IMR-90 (cell line): ENCODE data around the gene RUNX2. TPM values are rescaled to one million over a fixed set of nuclear protein-coding genes. Genes with fewer than 3 reads are reported as not detected.

Source experiments
- ATAC-seq: fragments of 200-7000 bp; cut with Tn5 transposase; 2 replicates; pipeline ENCODE4 v1.9.1; 2020; ENCODE audit warnings: low read depth, mild to moderate bottlenecking, moderate library complexity
- BruUV-seq: library from RNA; stranded (reverse); fragments of 400-500 nt; replicated peaks from 2 replicates; lab custom pipeline; 2021; lab: Mats Ljungman, UMichigan
- CTCF ChIA-PET: fragments of 300-600 bp; formaldehyde crosslinking; extraction: SDS; loops from one replicate; lab custom pipeline; 2021; ENCODE audit warnings: antibody characterized with exemption; lab: Yijun Ruan, JAX
- POLR2A ChIA-PET: fragments of 300-600 bp; sonication (Branson Sonifier 250); formaldehyde crosslinking; loops from one replicate; lab custom pipeline; 2022; ENCODE audit warnings: antibody characterized with exemption; ENCODE audit not compliant: unreplicated experiment; lab: Charles Lee
- DNase-seq: peaks from one replicate; pipeline ENCODE4 v3.0.0; 2013
- H2AFZ ChIP-seq: replicated peaks from 2 replicates; pipeline ENCODE3; 2013; ENCODE audit warnings: low read length, mild to moderate bottlenecking; ENCODE audit not compliant: poor library complexity
- H2AK5ac ChIP-seq: 2 replicates; pipeline ENCODE4 v1.6.1; 2013; ENCODE audit warnings: low read depth, low read length, inconsistent platforms
- H2AK9ac ChIP-seq: replicated peaks from 2 replicates; pipeline ENCODE3; 2013; ENCODE audit warnings: mild to moderate bottlenecking, low read depth, low read length, moderate library complexity; ENCODE audit not compliant: poor library complexity
- H2BK120ac ChIP-seq: 2 replicates; pipeline ENCODE4 v1.6.1; 2013; ENCODE audit warnings: low read depth, low read length, inconsistent platforms
- H2BK15ac ChIP-seq: 3 replicates; pipeline ENCODE4 v1.6.1; 2013; ENCODE audit warnings: low read depth, low read length, inconsistent platforms
- H2BK20ac ChIP-seq: 2 replicates; pipeline ENCODE4 v1.6.1; 2013; ENCODE audit warnings: low read depth, mild to moderate bottlenecking, inconsistent platforms, low read length, moderate library complexity
- H2BK5ac ChIP-seq: 2 replicates; pipeline ENCODE4 v1.6.1; 2013; ENCODE audit warnings: mild to moderate bottlenecking, low read depth, low read length, inconsistent platforms; ENCODE audit not compliant: poor library complexity, severe bottlenecking
- H3K14ac ChIP-seq: replicated peaks from 2 replicates; pipeline ENCODE4 v1.6.1; 2013; ENCODE audit warnings: low read depth, low read length, inconsistent platforms
- H3K18ac ChIP-seq: 2 replicates; pipeline ENCODE4 v1.6.1; 2013; ENCODE audit warnings: low read depth, low read length, control low read depth
- H3K23ac ChIP-seq: 2 replicates; pipeline ENCODE4 v1.6.1; 2013; ENCODE audit warnings: low read depth, low read length, inconsistent platforms
- H3K27ac ChIP-seq: 2 replicates; pipeline ENCODE4 v1.5.1; 2013; ENCODE audit warnings: mild to moderate bottlenecking, control low read depth, low read length; ENCODE audit not compliant: insufficient read depth
- H3K27me3 ChIP-seq: 2 replicates; pipeline ENCODE4 v1.6.1; 2013; ENCODE audit warnings: low read length; ENCODE audit not compliant: control insufficient read depth, insufficient read depth
- H3K36me3 ChIP-seq: 2 replicates; pipeline ENCODE4 v1.6.1; 2013; ENCODE audit warnings: low read length, mixed read lengths; ENCODE audit not compliant: control insufficient read depth, insufficient read depth
- H3K4ac ChIP-seq: 2 replicates; pipeline ENCODE4 v1.6.1; 2013; ENCODE audit warnings: low read depth, low read length, inconsistent platforms
- H3K4me1 ChIP-seq: 2 replicates; pipeline ENCODE4 v1.6.1; 2013; ENCODE audit warnings: low read length, mixed read lengths; ENCODE audit not compliant: control insufficient read depth, insufficient read depth
- H3K4me2 ChIP-seq: 2 replicates; pipeline ENCODE4 v1.6.1; 2013; ENCODE audit warnings: low read depth, mild to moderate bottlenecking, control low read depth, low read length, moderate library complexity
- H3K4me3 ChIP-seq: 2 replicates; pipeline ENCODE4 v1.5.1; 2013; ENCODE audit warnings: low read depth, mild to moderate bottlenecking, control low read depth, low read length, moderate library complexity; ENCODE audit not compliant: insufficient read depth
- H3K56ac ChIP-seq: 2 replicates; pipeline ENCODE4 v1.6.1; 2013; ENCODE audit warnings: low read length, inconsistent platforms; ENCODE audit not compliant: insufficient read depth; ENCODE audit errors: extremely low read depth
- H3K79me1 ChIP-seq, 2 experiments: 2 replicates each; pipeline ENCODE4 v1.6.1; 2013; ENCODE audit warnings: low read length in 2 of 2, inconsistent platforms in 1 of 2, low read depth in 1 of 2
- H3K9ac ChIP-seq: 2 replicates; pipeline ENCODE4 v1.6.1; 2013; ENCODE audit warnings: low read depth, low read length, control low read depth
- H3K9me1 ChIP-seq: 2 replicates; pipeline ENCODE4 v1.6.1; 2013; ENCODE audit warnings: low read length, inconsistent platforms; ENCODE audit not compliant: insufficient read depth
- H3K9me3 ChIP-seq: 2 replicates; pipeline ENCODE4 v1.6.1; 2013; ENCODE audit warnings: low read length; ENCODE audit not compliant: control insufficient read depth, insufficient read depth
- H4K20me1 ChIP-seq: 2 replicates; pipeline ENCODE4 v1.6.1; 2013; ENCODE audit warnings: low read length, inconsistent platforms; ENCODE audit not compliant: insufficient read depth
- H4K5ac ChIP-seq: 2 replicates; pipeline ENCODE4 v1.6.1; 2013; ENCODE audit warnings: mild to moderate bottlenecking, low read depth, low read length, control low read depth
- H4K8ac ChIP-seq, 2 experiments: 2 replicates each; pipeline ENCODE4 v1.6.1; 2013; ENCODE audit warnings: low read depth in 2 of 2, low read length in 2 of 2, control low read depth in 1 of 2, inconsistent platforms in 1 of 2
- H4K91ac ChIP-seq: 2 replicates; pipeline ENCODE4 v1.6.1; 2013; ENCODE audit warnings: low read depth, low read length, inconsistent platforms; ENCODE audit not compliant: insufficient read depth
- BHLHE40 ChIP-seq: fragments of 150-350 bp; IDR thresholded peaks from 2 replicates; pipeline ENCODE4 v1.6.1; 2016; ENCODE audit warnings: mild to moderate bottlenecking, low read depth, low read length
- CEBPB ChIP-seq: IDR thresholded peaks from 2 replicates; pipeline ENCODE4 v1.6.1; 2012; ENCODE audit warnings: low read depth, low read length, improper control_type of control experiment
- CHD1 ChIP-seq: IDR thresholded peaks from 2 replicates; pipeline ENCODE4 v1.6.1; 2012; ENCODE audit warnings: low read depth, low read length, improper control_type of control experiment
- ELK1 ChIP-seq: fragments of 150-350 bp; IDR thresholded peaks from 2 replicates; pipeline ENCODE4 v1.6.1; 2016; ENCODE audit warnings: low read depth, mild to moderate bottlenecking, low read length, moderate library complexity, borderline replicate concordance
- FOS ChIP-seq: fragments of 150-350 bp; IDR thresholded peaks from 2 replicates; pipeline ENCODE4 v1.6.1; 2016; ENCODE audit warnings: low read depth, low read length
- MAFK ChIP-seq: IDR thresholded peaks from 2 replicates; pipeline ENCODE4 v1.6.1; 2012; ENCODE audit warnings: low read depth, low read length, improper control_type of control experiment
- MAZ ChIP-seq: IDR thresholded peaks from 2 replicates; pipeline ENCODE4 v1.6.1; 2012; ENCODE audit warnings: low read depth, mild to moderate bottlenecking, low read length, improper control_type of control experiment, moderate library complexity, borderline replicate concordance
- MXI1 ChIP-seq: IDR thresholded peaks from 2 replicates; pipeline ENCODE4 v1.6.1; 2012; ENCODE audit warnings: low read depth, mild to moderate bottlenecking, low read length, moderate library complexity, borderline replicate concordance
- NFE2L2 ChIP-seq: fragments of 150-350 bp; IDR thresholded peaks from 2 replicates; pipeline ENCODE4 v1.6.1; 2016; ENCODE audit warnings: low read depth, mild to moderate bottlenecking, low read length
- POLR2A ChIP-seq: IDR thresholded peaks from 2 replicates; pipeline ENCODE4 v1.6.1; 2012; ENCODE audit warnings: mild to moderate bottlenecking, low read depth, low read length
- RAD21 ChIP-seq: IDR thresholded peaks from 2 replicates; pipeline ENCODE4 v1.6.1; 2012; ENCODE audit warnings: low read length, improper control_type of control experiment
- RCOR1 ChIP-seq: IDR thresholded peaks from 2 replicates; pipeline ENCODE4 v1.6.1; 2012; ENCODE audit warnings: mild to moderate bottlenecking, low read length, improper control_type of control experiment; ENCODE audit not compliant: insufficient replicate concordance
- RFX5 ChIP-seq: IDR thresholded peaks from 2 replicates; pipeline ENCODE4 v1.8.0; 2012; ENCODE audit warnings: low read depth, mild to moderate bottlenecking, low read length, moderate library complexity
- SMC3 ChIP-seq: fragments of 150-350 bp; IDR thresholded peaks from 2 replicates; pipeline ENCODE4 v1.6.1; 2016; ENCODE audit warnings: low read depth, mild to moderate bottlenecking, antibody characterized with exemption, low read length, moderate library complexity
- USF2 ChIP-seq: fragments of 150-350 bp; IDR thresholded peaks from 2 replicates; pipeline ENCODE4 v1.6.1; 2017; ENCODE audit warnings: mild to moderate bottlenecking, antibody characterized with exemption, low read length, low read depth
- WGBS, 2 experiments: methylation state at CpG; one replicate each; pipeline versions ENCODE4 v1.1.5 to v1.1.7; 2013; ENCODE audit warnings: missing lambda C conversion rate in 2 of 2; ENCODE audit not compliant: insufficient read length in 1 of 2; ENCODE audit errors: extremely low coverage in 2 of 2; 5-methylcytosine and 5-hydroxymethylcytosine counted together
- dilution Hi-C: fragments of 300-500 bp; cut with HindIII; formaldehyde crosslinking; loops from one replicate; pipeline ENCODE4 v1.14.3; 2018; ENCODE audit warnings: low sequenced_read_pairs; ENCODE audit not compliant: unreplicated experiment
- in situ Hi-C: fragments of 300-500 bp; cut with MboI; formaldehyde crosslinking; loops from 3 replicates; pipeline ENCODE4 v1.14.3; 2019; ENCODE audit warnings: low sequenced_read_pairs, inconsistent platforms, mixed read lengths
- intact Hi-C: fragments of 100-400 bp; cut with micrococcal nuclease; formaldehyde crosslinking; loops from 2 replicates; pipeline ENCODE4 v1.10.0; 2022
- polyA plus RNA-seq, 3 experiments: library from polyadenylated mRNA; depleted of rRNA; stranded (reverse); fragments of >200 nt; gene quantifications; 2 replicates each; pipeline ENCODE4 v1.2.3, GENCODE V29; 2012; ENCODE audit warnings: low replicate concordance in 1 of 3
- total RNA-seq: library from RNA; depleted of rRNA; stranded (reverse); fragments of >200 nt; gene quantifications from 2 replicates; pipeline ENCODE4 v1.2.3, GENCODE V29; 2012
- TF ChIP-seq, protein P1 (sequence below): conservative IDR thresholded peaks from 2 replicates; pipeline ENCODE4 v1.5.1; 2012; ENCODE audit warnings: mild to moderate bottlenecking, low read depth, low read length, improper control_type of control experiment

RUNX2 gene
- total and polyA plus RNA-seq, 2 of the 4 experiments (the other 2 are of a cell fraction): 2.3 to 4.7 TPM

DNA sequence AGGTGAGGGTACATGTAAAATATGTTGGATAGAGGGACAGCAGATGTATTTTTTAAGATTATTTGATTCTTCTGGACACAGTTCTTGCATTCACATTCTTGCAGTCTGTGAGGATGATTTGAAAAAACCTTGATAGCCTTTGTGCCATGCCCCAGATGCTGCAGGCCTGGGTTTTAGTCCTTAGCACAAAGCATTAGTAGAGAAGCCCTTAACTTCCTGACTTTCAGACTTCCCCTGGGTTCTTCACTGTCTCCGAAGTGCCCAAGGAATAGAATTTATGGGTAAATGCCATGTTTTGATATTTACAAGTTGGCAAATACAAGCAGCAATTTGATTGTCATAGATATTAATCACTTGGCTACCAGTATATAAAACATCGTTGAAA is 117.2 kb downstream of the RUNX2 start:
- peaks cover 27% of the 10 kb centered on the region for H3K9me1 ChIP-seq
- H3K18ac ChIP-seq: peak overlapping the region; percentile 99
- CTCF ChIA-PET: interaction anchor here (1.2 to 1.3 kb wide), 2 partner anchors 44 to 257 kb away, joined by 3 read pairs; no protein-coding TSS in a partner anchor
- peak overlapping the region; percentile 93 for H4K91ac ChIP-seq
- peak overlapping the region; percentile 51 to 78 for H4K8ac ChIP-seq
- H3K4me3 ChIP-seq: no peak overlapping the region
- peaks cover 25% of the 10 kb centered on the region for H3K4me1 ChIP-seq
- H2BK15ac ChIP-seq: peak overlapping the region; percentile 52; the same call in 1 of the 3 replicates
- POLR2A ChIA-PET: no interaction called here
- TF ChIP-seq, protein P1, sequence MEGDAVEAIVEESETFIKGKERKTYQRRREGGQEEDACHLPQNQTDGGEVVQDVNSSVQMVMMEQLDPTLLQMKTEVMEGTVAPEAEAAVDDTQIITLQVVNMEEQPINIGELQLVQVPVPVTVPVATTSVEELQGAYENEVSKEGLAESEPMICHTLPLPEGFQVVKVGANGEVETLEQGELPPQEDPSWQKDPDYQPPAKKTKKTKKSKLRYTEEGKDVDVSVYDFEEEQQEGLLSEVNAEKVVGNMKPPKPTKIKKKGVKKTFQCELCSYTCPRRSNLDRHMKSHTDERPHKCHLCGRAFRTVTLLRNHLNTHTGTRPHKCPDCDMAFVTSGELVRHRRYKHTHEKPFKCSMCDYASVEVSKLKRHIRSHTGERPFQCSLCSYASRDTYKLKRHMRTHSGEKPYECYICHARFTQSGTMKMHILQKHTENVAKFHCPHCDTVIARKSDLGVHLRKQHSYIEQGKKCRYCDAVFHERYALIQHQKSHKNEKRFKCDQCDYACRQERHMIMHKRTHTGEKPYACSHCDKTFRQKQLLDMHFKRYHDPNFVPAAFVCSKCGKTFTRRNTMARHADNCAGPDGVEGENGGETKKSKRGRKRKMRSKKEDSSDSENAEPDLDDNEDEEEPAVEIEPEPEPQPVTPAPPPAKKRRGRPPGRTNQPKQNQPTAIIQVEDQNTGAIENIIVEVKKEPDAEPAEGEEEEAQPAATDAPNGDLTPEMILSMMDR: no peak
- TF ChIP-seq SMC3 (no peak), CEBPB (no peak), MAFK (no peak), MXI1 (no peak), CHD1 (no peak), RCOR1 (no peak), RFX5 (no peak), USF2 (no peak), BHLHE40 (no peak), POLR2A (no peak), MAZ (no peak), FOS (no peak), ELK1 (no peak), RAD21 (no peak), NFE2L2 (no peak)
- peak overlapping the region; percentile 92 for H3K23ac ChIP-seq
- H3K9me3 ChIP-seq: no peaks in the 10 kb centered on the region
- in situ Hi-C loops (no loop called here), intact Hi-C loops (loop anchor here (5.0 kb wide), 1 partner anchor 47 kb away; no protein-coding TSS in a partner anchor), dilution Hi-C loops (no loop called here)
- H2BK5ac ChIP-seq: peak overlapping the region; percentile 90
- peak overlapping the region; percentile 96 for H4K5ac ChIP-seq
- peak overlapping the region; percentile 92 for H2BK20ac ChIP-seq
- H3K79me1 ChIP-seq: peaks cover 31 to 64% of the 10 kb centered on the region in 2 experiments
- H3K36me3 ChIP-seq: no peaks in the 10 kb centered on the region; the same call in 1 of the 2 replicates
- no CpG with 5 or more reads among the region's 2 CpGs for WGBS, 2 experiments
- H3K4me2 ChIP-seq: peak overlapping the region; percentile 81
- H2AFZ ChIP-seq: no peak overlapping the region
- peak overlapping the region; percentile 62 for H3K9ac ChIP-seq
- peak; percentile 24; the same call in 1 of the 2 replicates for ATAC-seq
- no TSS peak for BruUV-seq
- H3K56ac ChIP-seq: peak overlapping the region; percentile 97
- H2AK9ac ChIP-seq: no peak overlapping the region
- peak overlapping the region; percentile 92 for H2AK5ac ChIP-seq
- H3K27me3 ChIP-seq: no peaks in the 10 kb centered on the region
- peak; percentile 35 for DNase-seq
- H3K14ac ChIP-seq: peak overlapping the region; percentile 65
- peak overlapping the region; percentile 89 for H2BK120ac ChIP-seq
- peak overlapping the region; percentile 89 for H3K4ac ChIP-seq
- H4K20me1 ChIP-seq: no peaks in the 10 kb centered on the region
- peak overlapping the region; percentile 94 for H3K27ac ChIP-seq
